ENCODE measurements around the gene SENP2. TPM values are rescaled to one million over a fixed set of nuclear protein-coding genes. Genes with fewer than 3 reads are reported as not detected.

The SENP2 gene
- total RNA-seq, 2 experiments from 2014 or later = 61.1 to 61.2 TPM

DNA sequence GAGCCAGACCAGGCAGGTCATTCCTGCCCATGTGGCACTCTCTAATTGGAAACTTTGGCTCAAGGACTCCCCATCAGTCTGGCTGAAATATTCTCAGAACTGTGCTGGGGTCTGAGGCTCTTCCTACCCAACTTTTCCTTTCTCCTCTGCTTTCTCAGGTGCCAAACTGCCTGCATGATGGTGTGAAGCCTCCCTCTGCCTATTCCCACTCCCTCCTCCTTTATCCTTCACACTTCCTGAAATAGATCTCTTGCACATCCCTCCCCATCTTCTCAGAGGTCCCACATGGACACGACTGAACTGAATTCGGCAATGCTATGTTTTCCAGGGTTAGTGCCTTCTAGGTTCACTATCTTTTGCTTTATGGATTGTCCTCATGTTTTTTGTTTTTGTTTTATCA, 46.2 kb upstream of the SENP2 start:
- Mint-ChIP-seq H3K36me3 (ENCODE audit: low read depth) (no peaks in the 10 kb centered on the region), H3K27ac (no peak overlapping the region), H3K4me3 (no peak overlapping the region), H3K9me3 (no peaks in the 10 kb centered on the region), H3K4me1 (ENCODE audit: low read depth) (peaks cover 6% of the 10 kb centered on the region), H3K27me3 (no peaks in the 10 kb centered on the region)
- H3K4me1 ChIP-seq (ENCODE audit: insufficient read depth, low read length) = peaks cover 5% of the 10 kb centered on the region
- H3K4me3 ChIP-seq (ENCODE audit: low read length) = no peak overlapping the region
- H3K27me3 ChIP-seq (ENCODE audit: control insufficient read depth in 1 of 2, insufficient read depth in 2 of 2, low read length in 2 of 2) = no peaks in the 10 kb centered on the region
- ChIA-PET POLR2A (no interaction called here), CTCF (no interaction called here)
- TF ChIP-seq, protein P1, sequence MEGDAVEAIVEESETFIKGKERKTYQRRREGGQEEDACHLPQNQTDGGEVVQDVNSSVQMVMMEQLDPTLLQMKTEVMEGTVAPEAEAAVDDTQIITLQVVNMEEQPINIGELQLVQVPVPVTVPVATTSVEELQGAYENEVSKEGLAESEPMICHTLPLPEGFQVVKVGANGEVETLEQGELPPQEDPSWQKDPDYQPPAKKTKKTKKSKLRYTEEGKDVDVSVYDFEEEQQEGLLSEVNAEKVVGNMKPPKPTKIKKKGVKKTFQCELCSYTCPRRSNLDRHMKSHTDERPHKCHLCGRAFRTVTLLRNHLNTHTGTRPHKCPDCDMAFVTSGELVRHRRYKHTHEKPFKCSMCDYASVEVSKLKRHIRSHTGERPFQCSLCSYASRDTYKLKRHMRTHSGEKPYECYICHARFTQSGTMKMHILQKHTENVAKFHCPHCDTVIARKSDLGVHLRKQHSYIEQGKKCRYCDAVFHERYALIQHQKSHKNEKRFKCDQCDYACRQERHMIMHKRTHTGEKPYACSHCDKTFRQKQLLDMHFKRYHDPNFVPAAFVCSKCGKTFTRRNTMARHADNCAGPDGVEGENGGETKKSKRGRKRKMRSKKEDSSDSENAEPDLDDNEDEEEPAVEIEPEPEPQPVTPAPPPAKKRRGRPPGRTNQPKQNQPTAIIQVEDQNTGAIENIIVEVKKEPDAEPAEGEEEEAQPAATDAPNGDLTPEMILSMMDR (IDR thresholded peaks at IDR 0.05) = no peak
- no peak for DNase-seq
- H3K9me3 ChIP-seq (ENCODE audit: control insufficient read depth in 1 of 2, insufficient read depth in 1 of 2, low read length in 2 of 2) = no peaks in the 10 kb centered on the region
- H3K36me3 ChIP-seq (ENCODE audit: insufficient read depth, low read length) = no peaks in the 10 kb centered on the region
- intact Hi-C loops (cut with DNase I, micrococcal nuclease) = no loop called here
- ATAC-seq (ENCODE audit: poor library complexity) = no peak
- H3K27ac ChIP-seq (ENCODE audit: low read depth in 1 of 2, low read length in 2 of 2) = no peak overlapping the region

DNA sequence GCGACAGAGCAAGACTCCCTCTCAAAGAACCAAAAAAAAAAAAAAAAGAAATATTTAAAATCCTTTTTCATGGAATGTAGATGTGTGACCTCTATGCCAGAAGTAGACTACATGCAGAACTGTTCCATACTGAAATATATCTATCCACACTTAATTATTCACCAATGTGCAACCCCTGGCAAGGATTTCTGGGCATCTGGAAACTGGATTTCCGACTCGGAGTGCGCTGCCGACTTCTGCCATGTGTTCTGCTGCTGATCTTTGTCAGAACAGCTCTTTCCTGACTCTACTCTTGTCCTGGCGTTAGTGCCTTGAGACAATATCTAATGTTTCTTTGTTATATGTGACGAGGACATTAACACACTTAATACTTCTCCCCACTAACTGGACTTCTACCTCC, 45.4 kb upstream of the SENP2 start:
- Histone ChIP-seq H3K27me3 (ENCODE audit: control insufficient read depth in 1 of 2, insufficient read depth in 2 of 2, low read length in 2 of 2) (no peaks in the 10 kb centered on the region), H3K36me3 (ENCODE audit: insufficient read depth, low read length) (no peaks in the 10 kb centered on the region), H3K27ac (ENCODE audit: low read depth in 1 of 2, low read length in 2 of 2) (no peak overlapping the region), H3K4me1 (ENCODE audit: insufficient read depth, low read length) (peaks cover 5% of the 10 kb centered on the region), H3K9me3 (ENCODE audit: control insufficient read depth in 1 of 2, insufficient read depth in 1 of 2, low read length in 2 of 2) (no peaks in the 10 kb centered on the region), H3K4me3 (ENCODE audit: low read length) (no peak overlapping the region)
- ChIA-PET POLR2A (no interaction called here), CTCF (no interaction called here)
- H3K4me1 Mint-ChIP-seq (ENCODE audit: low read depth) = peaks cover 6% of the 10 kb centered on the region
- H3K27ac Mint-ChIP-seq = no peak overlapping the region
- H3K4me3 Mint-ChIP-seq = no peak overlapping the region
- TF ChIP-seq, protein P1 (IDR thresholded peaks at IDR 0.05) = no peak
- H3K9me3 Mint-ChIP-seq = no peaks in the 10 kb centered on the region
- DNase-seq (no peak), ATAC-seq (ENCODE audit: poor library complexity) (no peak)
- no peaks in the 10 kb centered on the region for H3K27me3 Mint-ChIP-seq
- intact Hi-C loops (cut with DNase I, micrococcal nuclease) = no loop called here
- H3K36me3 Mint-ChIP-seq (ENCODE audit: low read depth) = no peaks in the 10 kb centered on the region

DNA sequence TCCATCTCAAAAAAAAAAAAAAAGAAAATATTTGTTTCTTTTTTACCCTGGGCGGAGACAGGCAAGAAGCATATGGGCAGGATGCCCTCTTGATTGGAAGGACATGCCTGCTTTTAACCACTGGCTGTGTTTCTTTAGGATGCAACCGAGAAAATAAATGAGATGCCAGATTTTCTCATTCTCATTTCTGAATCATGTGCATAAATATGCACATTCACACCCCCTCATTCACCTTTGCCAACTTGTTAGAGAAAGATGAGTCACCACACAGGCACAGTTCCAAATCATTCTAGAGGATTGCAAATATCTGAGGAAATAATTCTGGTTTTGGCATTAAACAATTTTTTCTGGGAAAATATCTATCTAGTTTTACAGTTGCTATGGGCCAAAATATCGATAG, 37.0 kb upstream of the SENP2 start:
- H3K27me3 Mint-ChIP-seq = no peaks in the 10 kb centered on the region
- H3K9me3 Mint-ChIP-seq = no peaks in the 10 kb centered on the region
- no peaks in the 10 kb centered on the region for H3K36me3 Mint-ChIP-seq (ENCODE audit: low read depth)
- Histone ChIP-seq H3K27me3 (ENCODE audit: control insufficient read depth in 1 of 2, insufficient read depth in 2 of 2, low read length in 2 of 2) (no peaks in the 10 kb centered on the region), H3K4me3 (ENCODE audit: low read length) (no peak overlapping the region), H3K4me1 (ENCODE audit: insufficient read depth, low read length) (no peaks in the 10 kb centered on the region), H3K36me3 (ENCODE audit: insufficient read depth, low read length) (no peaks in the 10 kb centered on the region), H3K27ac (ENCODE audit: low read depth in 1 of 2, low read length in 2 of 2) (no peak overlapping the region), H3K9me3 (ENCODE audit: control insufficient read depth in 1 of 2, insufficient read depth in 1 of 2, low read length in 2 of 2) (no peaks in the 10 kb centered on the region)
- POLR2A ChIA-PET = no interaction called here
- no peak overlapping the region for H3K27ac Mint-ChIP-seq
- no peak overlapping the region for H3K4me3 Mint-ChIP-seq
- H3K4me1 Mint-ChIP-seq (ENCODE audit: low read depth) = no peaks in the 10 kb centered on the region
- intact Hi-C loops (cut with DNase I, micrococcal nuclease) = no loop called here
- no peak for ATAC-seq (ENCODE audit: poor library complexity)
- CTCF ChIA-PET = no interaction called here
- no peak for DNase-seq
- TF ChIP-seq, protein P1 (IDR thresholded peaks at IDR 0.05) = no peak
